Measurements from ENCODE around the gene DLG2.

DLG2 gene

GRCh38 chr11:84503503-84503902 is 1123.6 kb downstream of the DLG2 start:
- TF ChIP-seq POLR2AphosphoS5 (IDR thresholded peaks at IDR 0.05; ENCODE audit: low read depth) (no peak), CTCF (IDR thresholded peaks at IDR 0.05; ENCODE audit: insufficient read depth, low read length) (no peak), SPI1 (IDR thresholded peaks at IDR 0.05; ENCODE audit: borderline replicate concordance, low read depth) (no peak), GABPA (IDR thresholded peaks at IDR 0.05; ENCODE audit: low read depth) (no peak)
- TF ChIP-seq, protein P1, sequence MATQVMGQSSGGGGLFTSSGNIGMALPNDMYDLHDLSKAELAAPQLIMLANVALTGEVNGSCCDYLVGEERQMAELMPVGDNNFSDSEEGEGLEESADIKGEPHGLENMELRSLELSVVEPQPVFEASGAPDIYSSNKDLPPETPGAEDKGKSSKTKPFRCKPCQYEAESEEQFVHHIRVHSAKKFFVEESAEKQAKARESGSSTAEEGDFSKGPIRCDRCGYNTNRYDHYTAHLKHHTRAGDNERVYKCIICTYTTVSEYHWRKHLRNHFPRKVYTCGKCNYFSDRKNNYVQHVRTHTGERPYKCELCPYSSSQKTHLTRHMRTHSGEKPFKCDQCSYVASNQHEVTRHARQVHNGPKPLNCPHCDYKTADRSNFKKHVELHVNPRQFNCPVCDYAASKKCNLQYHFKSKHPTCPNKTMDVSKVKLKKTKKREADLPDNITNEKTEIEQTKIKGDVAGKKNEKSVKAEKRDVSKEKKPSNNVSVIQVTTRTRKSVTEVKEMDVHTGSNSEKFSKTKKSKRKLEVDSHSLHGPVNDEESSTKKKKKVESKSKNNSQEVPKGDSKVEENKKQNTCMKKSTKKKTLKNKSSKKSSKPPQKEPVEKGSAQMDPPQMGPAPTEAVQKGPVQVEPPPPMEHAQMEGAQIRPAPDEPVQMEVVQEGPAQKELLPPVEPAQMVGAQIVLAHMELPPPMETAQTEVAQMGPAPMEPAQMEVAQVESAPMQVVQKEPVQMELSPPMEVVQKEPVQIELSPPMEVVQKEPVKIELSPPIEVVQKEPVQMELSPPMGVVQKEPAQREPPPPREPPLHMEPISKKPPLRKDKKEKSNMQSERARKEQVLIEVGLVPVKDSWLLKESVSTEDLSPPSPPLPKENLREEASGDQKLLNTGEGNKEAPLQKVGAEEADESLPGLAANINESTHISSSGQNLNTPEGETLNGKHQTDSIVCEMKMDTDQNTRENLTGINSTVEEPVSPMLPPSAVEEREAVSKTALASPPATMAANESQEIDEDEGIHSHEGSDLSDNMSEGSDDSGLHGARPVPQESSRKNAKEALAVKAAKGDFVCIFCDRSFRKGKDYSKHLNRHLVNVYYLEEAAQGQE (IDR thresholded peaks at IDR 0.05; ENCODE audit: insufficient replicate concordance, low read depth): no peak
- no peak overlapping the region for H3K4me3 ChIP-seq (replicated peaks; ENCODE audit: insufficient read depth, low read length)
- H3K27ac ChIP-seq (replicated peaks): no peak overlapping the region
- no peaks in the 10 kb centered on the region for H3K27me3 ChIP-seq (ENCODE audit: insufficient read depth, poor library complexity, severe bottlenecking)
- DNase-seq (ENCODE audit: low read depth in 1 of 2, low spot score in 1 of 2): no peak

- H3K4me3 ChIP-seq (replicated peaks; ENCODE audit: insufficient read depth, low read length): no peak overlapping the region
- DNase-seq (ENCODE audit: low read depth in 1 of 2, low spot score in 1 of 2): no peak
- H3K27ac ChIP-seq (replicated peaks): no peak overlapping the region
- no peaks in the 10 kb centered on the region for H3K27me3 ChIP-seq (ENCODE audit: insufficient read depth, poor library complexity, severe bottlenecking)
- TF ChIP-seq CTCF (IDR thresholded peaks at IDR 0.05; ENCODE audit: insufficient read depth, low read length) (no peak), GABPA (IDR thresholded peaks at IDR 0.05; ENCODE audit: low read depth) (no peak), POLR2AphosphoS5 (IDR thresholded peaks at IDR 0.05; ENCODE audit: low read depth) (no peak), SPI1 (IDR thresholded peaks at IDR 0.05; ENCODE audit: borderline replicate concordance, low read depth) (no peak)
- TF ChIP-seq, protein P1 (IDR thresholded peaks at IDR 0.05; ENCODE audit: insufficient replicate concordance, low read depth): no peak
Observed at GRCh38 chr11:84501750-84502149, 1125.4 kb downstream of the DLG2 start.

DNA sequence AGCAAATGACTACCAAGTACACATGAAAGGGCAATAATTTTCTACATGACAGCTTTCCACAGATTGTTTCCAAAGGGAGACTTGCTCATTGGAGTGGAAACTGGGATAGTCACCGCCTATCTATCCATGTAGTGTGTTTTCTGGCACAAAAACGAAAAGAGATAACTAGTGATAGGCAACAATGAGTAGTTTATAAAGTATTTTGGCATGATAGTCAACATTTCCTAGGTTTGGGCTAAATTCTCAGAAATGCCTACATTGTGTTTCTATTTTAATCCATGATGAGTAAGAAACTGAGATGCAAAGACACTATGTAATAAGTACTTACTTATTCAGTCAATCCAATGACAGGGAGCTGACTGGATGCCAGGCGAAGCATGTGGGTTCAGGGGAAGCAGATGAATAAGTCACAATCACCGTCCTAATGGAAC is 1129.1 kb downstream of the DLG2 start:
- DNase-seq (ENCODE audit: low read depth in 1 of 2, low spot score in 1 of 2): no peak
- no peak overlapping the region for H3K27ac ChIP-seq (replicated peaks)
- TF ChIP-seq CTCF (IDR thresholded peaks at IDR 0.05; ENCODE audit: insufficient read depth, low read length): no peak
- no peak for TF ChIP-seq POLR2AphosphoS5 (IDR thresholded peaks at IDR 0.05; ENCODE audit: low read depth)
- no peak for TF ChIP-seq SPI1 (IDR thresholded peaks at IDR 0.05; ENCODE audit: borderline replicate concordance, low read depth)
- TF ChIP-seq GABPA (IDR thresholded peaks at IDR 0.05; ENCODE audit: low read depth): no peak
- TF ChIP-seq, protein P1 (IDR thresholded peaks at IDR 0.05; ENCODE audit: insufficient replicate concordance, low read depth): no peak
- no peaks in the 10 kb centered on the region for H3K27me3 ChIP-seq (ENCODE audit: insufficient read depth, poor library complexity, severe bottlenecking)
- no peak overlapping the region for H3K4me3 ChIP-seq (replicated peaks; ENCODE audit: insufficient read depth, low read length)
